ENCODE data around the gene CATSPER2. TPM values are rescaled to one million over a fixed set of nuclear protein-coding genes. Genes with fewer than 3 reads are reported as not detected.

Gene CATSPER2
- 0.24 to 1.2 TPM (median 0.95 TPM) in 5 replicates for total RNA-seq (2022; extraction: Qiagen RNA extraction)

GRCh38 chr15:43648649-43649429, at the start of gene CATSPER2:
Gene CATSPER2, minus strand, starts transcription at chr15:43648844. Its CDS starts 783 bp downstream, at chr15:43648061.

GRCh38 chr15:43693148-43694022, 44.7 kb upstream of the CATSPER2 start, which contains the start of gene CKMT1A:
Gene CKMT1A, plus strand, starts transcription at chr15:43693859. Its CDS starts 192 bp downstream, at chr15:43694051.

GRCh38 chr15:43618700-43619099, 29.9 kb downstream of the CATSPER2 start, which contains the start of gene STRC:
Gene STRC, minus strand, starts transcription at chr15:43618800. Its CDS starts 78 bp downstream, at chr15:43618722.

DNA sequence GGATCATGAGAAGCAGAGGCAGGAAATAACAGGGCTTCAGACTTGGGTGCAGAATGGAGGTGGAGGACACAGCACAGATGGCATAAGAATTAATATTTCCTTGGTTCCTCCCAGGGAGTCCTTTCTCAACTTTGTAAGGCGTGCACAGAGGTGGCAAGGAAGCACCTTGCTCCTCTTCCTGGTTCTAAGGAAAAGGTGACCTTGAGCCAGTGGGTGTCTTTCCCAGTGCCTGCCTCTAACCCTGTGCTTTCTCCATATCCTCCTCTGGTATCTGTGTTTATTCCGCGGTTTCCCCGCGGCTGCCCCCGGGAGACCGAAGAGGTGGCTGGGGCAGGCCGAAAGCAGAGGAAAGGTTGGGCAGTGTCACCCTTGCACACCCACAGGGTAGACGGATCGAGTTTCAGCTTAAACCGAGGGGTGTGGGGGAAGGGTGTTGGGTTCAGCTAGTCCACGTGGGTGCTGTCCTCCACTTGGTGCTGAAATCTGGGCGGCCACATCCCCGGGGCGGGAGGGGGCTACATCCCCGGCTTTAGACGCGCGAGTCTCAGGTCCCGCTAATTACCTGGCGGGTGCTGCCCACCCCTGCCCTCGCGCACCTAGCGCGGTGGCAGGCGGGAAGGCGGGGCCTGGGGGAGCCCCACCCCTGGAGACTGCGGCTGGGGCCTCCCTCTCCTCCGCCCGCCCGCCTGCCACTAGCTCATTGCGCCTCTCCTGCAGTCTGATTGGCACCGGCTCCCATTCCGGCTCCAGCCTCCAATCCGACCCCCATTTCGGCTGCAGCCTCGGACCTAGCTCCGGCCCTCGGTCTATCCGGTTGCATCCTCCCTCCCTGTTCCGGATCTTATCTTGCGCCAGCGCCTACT, 55.1 kb downstream of the CATSPER2 start, which contains the start of gene CKMT1B:
Gene CKMT1B (plus strand): TSS at position 700 of the 863 bp plus-strand sequence. CDS start 192 bp downstream, outside the sequence.

GRCh38 chr15:43589778-43590466, 58.7 kb downstream of the CATSPER2 start, which contains the start of gene PPIP5K1:
Gene PPIP5K1, minus strand, starts transcription at chr15:43590208. Its CDS starts 5,704 bp downstream, at chr15:43584504.

Other genes with a start within 250 kb of the CATSPER2 start
- gene TP53BP1, start 155.7 kb downstream of the CATSPER2 start, total RNA-seq (2022; extraction: Qiagen RNA extraction): 13.6 to 18.7 TPM (median 17.1 TPM) in 5 replicates
- gene MAP1A, start 131.2 kb downstream of the CATSPER2 start, total RNA-seq (2022; extraction: Qiagen RNA extraction): 0.45 to 0.63 TPM (median 0.50 TPM) in 5 replicates
- 4.2 to 7.1 TPM (median 4.7 TPM) in 5 replicates for gene PPIP5K1, start 58.6 kb downstream of the CATSPER2 start, total RNA-seq (2022; extraction: Qiagen RNA extraction)
- 2.7 to 4.4 TPM (median 3.4 TPM) in 5 replicates for gene CKMT1B, start 54.8 kb downstream of the CATSPER2 start, total RNA-seq (2022; extraction: Qiagen RNA extraction)
- gene STRC, start 30.0 kb downstream of the CATSPER2 start, total RNA-seq (2022; extraction: Qiagen RNA extraction): 0.02 to 0.13 TPM (median 0.07 TPM) in 5 replicates
- gene CKMT1A, start 45.0 kb upstream of the CATSPER2 start, total RNA-seq (2022; extraction: Qiagen RNA extraction): 2.6 to 3.5 TPM (median 3.3 TPM) in 5 replicates
- 254 to 351 TPM (median 338 TPM) in 5 replicates for gene PDIA3, start 97.6 kb upstream of the CATSPER2 start, total RNA-seq (2022; extraction: Qiagen RNA extraction)
- 1.2 to 2.1 TPM (median 1.7 TPM) in 5 replicates for gene ELL3, start 128.1 kb upstream of the CATSPER2 start, total RNA-seq (2022; extraction: Qiagen RNA extraction)
- 431 to 707 TPM (median 687 TPM) in 5 replicates for gene SERF2, start 143.5 kb upstream of the CATSPER2 start, total RNA-seq (2022; extraction: Qiagen RNA extraction)
- 0.05 to 0.10 TPM (median 0.09 TPM) in 4 of 5 replicates, not detected in the other for gene SERINC4, start 151.4 kb upstream of the CATSPER2 start, total RNA-seq (2022; extraction: Qiagen RNA extraction)
- 4.9 to 8.5 TPM (median 5.6 TPM) in 5 replicates for gene HYPK, start 151.8 kb upstream of the CATSPER2 start, total RNA-seq (2022; extraction: Qiagen RNA extraction)
- gene MFAP1, start 175.8 kb upstream of the CATSPER2 start, total RNA-seq (2022; extraction: Qiagen RNA extraction): 22.9 to 29.4 TPM (median 24.0 TPM) in 5 replicates
- gene WDR76, start 178.2 kb upstream of the CATSPER2 start, total RNA-seq (2022; extraction: Qiagen RNA extraction): 11.0 to 15.0 TPM (median 11.4 TPM) in 5 replicates